Stimulated activated CD8-positive, alpha-beta memory T cell treated with anti-CD3 and anti-CD28 coated beads, Interleukin-12 subunit alpha, Interleukin-12 subunit beta, amount 100 ng/mL, for 1 hour (primary cell): ENCODE measurements around the gene C4orf46.
"Not testable (repeated sequence)": the region's sequence is repeated elsewhere in the genome, so short reads cannot be mapped to it uniquely, and the experiment has no call there.

Experiments used
- DNase-seq: peaks from one replicate; pipeline ENCODE4 v3.0.0-alpha.2; 2020; ENCODE audit warnings: low read depth

C4orf46 gene

DNA sequence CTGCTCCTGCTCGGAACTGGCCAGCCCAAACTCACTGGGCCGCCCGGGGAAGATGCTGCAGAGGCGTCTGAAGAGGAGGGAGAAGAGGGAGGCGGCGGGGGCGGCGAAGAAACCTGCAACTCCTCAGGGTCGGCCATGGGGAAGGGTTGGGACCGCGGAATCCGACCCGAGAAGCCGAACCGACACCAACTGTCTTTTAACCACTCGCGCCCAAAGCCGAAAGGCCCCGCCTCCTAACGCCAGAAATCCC, at the start of gene C4orf46:
C4orf46 (minus strand) TSS at position 223 of the 250 bp plus-strand sequence; CDS start at position 137, 86 bp downstream.
- no peak for DNase-seq

DNA sequence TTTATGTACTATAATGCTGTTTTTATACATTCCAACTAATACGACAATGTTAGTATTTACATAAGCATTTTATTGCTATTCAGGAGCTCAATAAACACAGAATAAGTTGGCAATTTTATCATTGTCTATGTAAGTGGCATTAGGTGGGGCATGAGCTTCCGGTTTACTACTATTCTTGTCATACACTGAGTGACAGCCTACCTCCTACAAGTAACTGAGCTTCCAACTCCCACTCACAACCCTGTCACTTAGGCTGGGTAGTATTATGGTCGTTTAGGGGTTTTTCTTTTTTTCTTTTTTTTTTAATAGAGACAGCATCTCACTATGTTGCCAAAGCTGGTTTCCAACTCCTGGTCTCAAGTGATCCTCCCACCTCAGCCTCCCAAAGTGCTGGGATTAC, 44.1 kb upstream of the C4orf46 start:
- DNase-seq = no peak

DNA sequence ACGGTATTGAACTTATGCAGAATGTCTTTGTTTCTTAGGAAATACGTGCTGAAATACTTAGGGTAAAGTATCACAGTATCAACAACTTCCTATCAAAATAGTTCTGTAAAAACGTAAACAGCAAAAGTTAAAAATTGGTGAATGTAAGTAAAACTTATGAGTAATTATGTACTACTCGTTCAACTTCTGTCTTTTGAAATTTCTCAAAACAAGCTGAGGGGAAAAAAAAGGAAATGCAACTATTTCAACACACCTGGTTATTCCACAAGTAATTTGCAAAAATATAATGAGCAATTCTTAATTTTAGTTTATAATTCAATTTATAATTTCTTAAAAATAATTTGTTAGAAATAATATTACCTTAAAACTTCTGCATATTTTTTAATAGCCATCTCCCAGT, 43.2 kb upstream of the C4orf46 start:
- no peak for DNase-seq

DNA sequence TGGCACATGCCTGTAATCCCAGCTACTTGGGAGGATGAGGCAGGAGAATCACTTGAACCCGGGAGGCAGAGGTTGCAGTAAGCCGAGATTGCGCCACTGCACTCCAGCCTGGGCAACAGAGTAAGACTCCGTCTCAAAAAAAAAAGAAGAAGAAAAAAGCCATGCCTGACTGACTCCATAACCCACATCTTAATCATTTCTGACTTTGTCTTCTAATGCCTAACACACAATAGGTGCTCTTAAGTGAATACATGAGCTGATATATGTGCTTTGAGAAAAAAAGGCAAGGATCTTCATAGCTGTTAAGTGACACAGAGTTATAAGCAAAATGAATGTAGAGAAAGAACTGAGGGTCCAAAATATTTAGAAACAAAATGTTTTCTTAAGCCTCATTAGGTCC, 40.9 kb upstream of the C4orf46 start:
- not testable (repeated sequence) for DNase-seq

DNA sequence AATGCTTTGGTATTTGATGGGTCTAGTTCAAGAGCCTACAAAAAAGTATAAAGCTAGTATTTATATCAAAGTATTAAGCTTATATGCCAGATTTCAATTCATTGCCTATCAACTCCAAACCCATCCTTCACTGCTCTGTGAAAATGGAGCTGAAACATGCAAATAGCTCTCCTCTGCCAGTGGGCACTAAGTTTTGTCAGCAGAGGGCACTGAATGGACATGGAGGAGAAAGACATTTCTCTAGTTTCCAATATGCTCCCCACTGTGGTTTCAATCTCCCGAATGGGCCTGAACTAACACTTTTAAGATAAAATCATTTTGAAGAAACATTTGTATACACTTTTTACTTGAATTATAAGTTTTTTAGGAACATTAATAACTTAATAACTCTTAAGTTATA, 39.1 kb upstream of the C4orf46 start:
- DNase-seq = no peak

DNA sequence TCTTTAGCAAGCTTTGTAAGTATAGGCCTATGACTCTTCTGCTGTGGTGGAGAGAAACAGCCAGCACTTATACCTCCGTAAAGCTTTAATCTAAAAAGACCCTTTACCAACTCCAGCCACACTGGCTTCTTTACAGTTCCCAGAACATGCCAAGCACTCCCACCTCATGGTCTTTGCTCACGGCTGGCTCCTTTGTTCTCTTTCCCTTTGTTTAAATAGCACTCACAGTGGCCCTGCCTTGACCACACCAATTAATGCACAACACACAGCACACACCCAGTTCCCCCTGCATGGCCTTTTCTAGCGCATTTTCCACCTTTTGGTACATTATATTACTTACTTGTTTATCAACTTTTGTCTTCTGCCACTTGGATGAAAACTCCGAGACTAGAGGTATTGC, 32.6 kb upstream of the C4orf46 start:
- no peak for DNase-seq

DNA sequence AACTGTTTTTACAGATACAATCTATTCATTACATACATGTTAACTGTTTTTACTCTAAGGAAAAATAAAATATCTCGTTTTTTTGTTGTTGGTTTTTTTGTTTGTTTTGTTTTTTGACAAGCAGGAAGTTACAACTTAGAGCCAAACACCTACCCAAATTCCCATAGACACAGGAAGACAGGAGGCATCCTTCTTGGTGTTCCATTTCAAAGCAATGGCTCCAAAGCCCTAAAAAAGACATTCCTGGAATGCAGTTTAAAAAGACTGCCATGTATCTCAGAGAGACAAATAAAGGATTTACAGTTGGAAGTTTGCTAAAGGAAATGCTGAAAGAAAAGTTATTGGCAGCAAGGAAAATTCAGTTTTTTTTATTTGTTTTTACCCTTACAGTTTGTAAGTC, 17.1 kb upstream of the C4orf46 start:
- DNase-seq = no peak

DNA sequence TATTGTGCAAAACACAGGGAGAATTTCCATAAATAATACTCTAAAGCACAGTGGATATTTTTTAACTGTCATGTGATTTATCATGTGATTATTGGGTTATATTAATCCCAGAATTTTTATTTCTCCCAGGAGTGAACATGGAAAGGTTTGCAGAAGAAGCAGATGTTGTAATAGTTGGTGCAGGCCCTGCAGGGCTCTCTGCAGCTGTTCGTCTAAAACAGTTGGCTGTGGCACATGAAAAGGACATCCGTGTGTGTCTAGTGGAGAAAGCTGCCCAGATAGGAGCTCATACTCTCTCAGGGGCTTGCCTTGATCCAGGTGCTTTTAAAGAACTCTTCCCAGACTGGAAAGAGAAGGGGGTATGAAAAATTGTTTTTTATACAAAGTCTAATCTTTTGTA, 10.4 kb upstream of the C4orf46 start:
- DNase-seq = no peak

DNA sequence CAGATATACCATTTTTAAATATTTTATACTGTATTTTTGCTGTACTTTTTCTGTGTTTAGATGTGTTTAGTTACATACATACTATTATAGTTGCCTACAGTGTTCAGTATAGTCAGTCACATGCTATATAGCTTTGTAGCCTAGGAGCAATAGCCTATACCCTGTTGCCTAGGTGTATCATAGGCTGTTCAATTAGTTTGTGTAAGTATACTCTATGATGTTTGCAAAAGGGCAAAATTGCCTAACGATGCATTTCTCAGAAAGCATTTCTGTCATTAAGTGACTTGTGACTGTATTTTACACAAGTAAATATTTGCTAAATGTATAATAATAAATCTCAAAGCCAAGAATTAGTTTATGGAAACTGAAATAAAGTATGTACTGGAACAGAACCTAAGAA, 9.9 kb upstream of the C4orf46 start:
- DNase-seq = no peak

DNA sequence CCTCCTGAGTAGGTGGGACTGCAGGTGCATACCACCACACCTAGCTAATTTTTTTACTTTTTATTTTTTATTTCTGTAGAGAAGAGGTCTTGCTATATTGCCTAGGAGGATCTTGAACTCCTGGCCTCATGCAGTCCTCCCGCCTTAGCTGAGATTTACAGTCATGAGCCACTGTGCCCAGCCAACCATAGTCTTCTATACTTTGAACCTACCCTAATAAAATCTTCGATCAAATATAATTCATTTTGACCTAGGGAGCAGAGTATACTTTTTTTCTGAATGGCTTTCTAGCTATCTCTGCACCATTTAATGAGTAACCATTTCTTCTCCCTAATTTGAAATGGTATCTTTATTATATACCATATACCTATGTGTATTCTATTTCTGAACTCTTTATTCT, 7.1 kb upstream of the C4orf46 start:
- DNase-seq = no peak

DNA sequence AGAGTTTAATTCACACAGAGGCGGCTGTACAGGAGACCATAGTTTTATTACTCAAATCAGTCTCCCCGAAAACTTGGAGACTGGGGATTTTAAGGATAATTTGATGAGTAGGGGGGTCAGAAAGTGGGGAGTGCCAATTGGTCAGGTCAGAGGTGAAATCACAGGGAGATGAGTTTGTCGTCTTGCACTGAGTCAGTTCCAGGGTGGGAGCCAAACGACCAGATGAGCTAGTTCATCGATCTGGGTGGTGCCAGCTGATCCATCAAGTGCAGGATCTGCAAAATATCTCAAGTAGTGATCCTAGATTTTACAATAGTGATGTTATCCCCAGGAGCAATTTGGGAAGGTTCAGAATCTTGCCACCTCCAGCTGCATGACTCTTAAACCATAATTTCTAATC, 4.4 kb upstream of the C4orf46 start:
- DNase-seq = no peak

DNA sequence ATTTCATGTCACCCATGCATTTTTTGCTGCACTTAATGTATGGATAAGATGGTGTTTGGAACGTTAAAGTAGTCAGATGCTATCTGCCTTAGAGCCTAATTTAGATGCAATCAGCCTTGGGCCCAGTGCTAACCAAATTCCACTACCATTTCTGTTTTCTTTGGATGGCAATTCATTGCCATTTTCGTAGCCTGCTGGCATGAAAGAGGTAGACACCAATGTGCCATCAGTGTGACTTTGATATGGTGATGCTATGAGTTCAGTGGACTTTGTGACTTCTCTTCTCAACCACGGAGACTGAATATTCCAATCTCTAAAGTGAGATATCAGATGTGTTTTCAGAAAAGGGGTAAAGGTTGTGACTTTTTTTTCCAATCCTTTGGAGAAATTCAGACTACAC, 1.9 kb upstream of the C4orf46 start:
- no peak for DNase-seq

DNA sequence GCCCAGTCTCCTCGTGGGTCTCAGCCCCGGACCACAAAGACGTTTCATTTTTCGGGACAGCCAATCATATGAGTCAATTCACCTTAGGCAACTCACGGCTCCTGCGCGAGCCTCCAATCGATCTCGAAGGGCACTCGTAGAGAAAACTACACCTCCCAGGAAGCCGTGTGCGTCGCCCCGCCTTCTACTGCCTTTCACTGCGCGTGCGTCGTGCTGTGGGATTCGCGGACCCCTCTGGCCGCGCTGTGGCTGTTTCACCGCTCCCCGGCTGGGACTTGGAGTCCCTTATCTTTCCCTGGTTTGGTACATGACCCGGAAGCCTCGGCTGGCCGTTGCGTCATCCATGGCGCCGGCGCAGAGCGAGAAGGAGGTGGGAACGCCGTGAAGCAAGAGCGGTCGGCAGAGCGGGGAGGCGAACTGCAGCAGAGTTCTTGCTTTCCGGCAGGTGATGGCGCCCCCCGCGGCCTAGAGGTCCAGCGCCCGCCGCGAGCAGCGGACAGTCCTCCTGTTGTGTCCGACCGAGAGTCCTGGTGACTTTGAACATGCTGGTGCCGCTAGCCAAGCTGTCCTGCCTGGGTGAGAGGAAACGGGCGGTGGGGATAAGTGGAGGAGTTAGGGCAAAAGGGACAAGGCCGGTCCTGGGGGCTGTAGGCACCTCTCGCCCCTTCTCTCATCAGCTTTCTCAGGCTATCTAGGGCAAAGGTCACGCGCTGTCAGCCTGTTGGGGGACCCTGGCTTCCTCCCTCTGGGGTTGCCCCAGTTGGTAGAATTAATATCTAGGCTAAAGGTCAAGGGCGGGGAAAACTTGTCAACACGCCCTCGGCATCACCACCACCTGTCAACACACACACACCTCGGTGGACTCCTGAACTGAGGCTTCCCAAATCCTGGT, 474 bp upstream of the C4orf46 start, which contains the start of gene ETFDH:
ETFDH (plus strand) TSS at position 382 of the 892 bp plus-strand sequence; CDS start at position 543, 161 bp downstream.
- DNase-seq = peak; percentile 98

DNA sequence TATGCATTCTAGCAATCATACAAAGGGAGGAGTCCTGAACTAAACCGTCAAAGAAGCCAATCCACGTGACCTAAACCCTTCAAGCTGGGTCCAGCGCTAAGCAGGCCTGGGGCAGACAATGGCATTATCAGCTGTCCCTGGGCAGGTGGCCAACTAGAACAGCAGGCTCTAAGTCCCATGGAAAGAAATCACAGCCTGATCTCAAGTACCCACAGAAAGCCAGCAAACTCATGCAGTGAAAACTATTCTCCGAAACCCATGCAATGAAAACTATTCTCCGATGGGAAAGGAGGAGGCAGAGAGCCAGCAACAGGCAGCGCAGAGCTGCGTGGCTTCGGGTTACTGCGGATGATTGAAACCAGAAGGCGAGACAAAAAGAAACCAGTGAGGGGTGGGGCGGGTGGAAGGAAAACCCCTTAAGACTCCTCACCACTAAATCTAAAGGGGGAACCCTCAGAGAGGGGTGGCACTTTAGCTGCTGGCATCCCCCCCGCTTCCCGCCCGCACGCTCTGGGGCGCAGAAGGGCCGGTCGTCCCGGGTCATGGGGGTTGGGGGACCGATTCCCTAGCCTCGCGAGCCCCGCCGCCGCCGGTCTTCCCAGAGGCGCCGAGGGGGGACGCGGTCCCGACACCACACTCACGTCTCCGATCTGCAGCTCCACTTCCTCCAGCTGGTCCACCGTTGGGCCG, 567 bp downstream of the C4orf46 start:
- peak; percentile 8 for DNase-seq

DNA sequence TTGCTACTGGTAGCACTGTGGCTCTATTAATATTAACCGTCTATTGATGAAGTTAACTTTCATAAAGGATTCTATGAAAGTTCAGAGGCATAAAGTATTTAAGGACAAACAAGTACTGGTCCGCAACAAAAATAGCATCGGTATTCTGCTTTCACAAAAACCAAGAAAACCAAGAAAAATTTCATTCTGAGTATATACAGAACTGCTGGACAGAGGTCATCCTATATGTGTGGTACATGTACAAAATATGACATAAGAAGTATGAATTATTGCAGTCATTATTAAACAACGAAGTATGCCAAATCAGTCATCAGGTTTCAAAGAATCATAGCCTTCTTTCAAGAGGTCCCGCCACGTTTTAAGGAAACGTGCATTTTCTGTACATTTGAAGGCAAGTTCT, 2.4 kb downstream of the C4orf46 start:
- DNase-seq = no peak

DNA sequence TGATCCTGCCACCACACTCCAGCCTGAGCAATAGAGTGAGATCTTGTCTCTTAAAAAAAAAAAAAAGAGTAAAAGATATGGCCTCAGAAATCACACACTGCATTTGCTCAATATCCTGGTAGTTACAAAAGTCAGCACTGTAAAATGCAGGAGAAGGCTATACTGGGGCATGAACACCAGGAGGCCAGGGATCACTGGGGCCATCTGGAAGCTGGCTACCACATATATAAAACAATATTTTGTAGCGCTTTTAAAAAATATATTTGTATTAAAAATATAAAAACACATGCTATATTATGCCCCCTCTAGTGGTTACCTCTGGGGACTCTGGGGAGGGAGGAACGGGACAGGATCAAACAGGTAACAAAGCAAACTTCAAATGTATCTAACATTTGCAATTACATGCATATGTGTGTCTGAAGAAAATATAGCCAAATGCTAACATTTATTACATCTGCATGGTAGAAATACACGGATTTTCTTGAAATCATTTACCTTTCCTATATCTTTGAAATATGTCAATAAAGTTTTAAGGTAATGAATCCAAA, 4.0 kb downstream of the C4orf46 start:
- DNase-seq = no peak

DNA sequence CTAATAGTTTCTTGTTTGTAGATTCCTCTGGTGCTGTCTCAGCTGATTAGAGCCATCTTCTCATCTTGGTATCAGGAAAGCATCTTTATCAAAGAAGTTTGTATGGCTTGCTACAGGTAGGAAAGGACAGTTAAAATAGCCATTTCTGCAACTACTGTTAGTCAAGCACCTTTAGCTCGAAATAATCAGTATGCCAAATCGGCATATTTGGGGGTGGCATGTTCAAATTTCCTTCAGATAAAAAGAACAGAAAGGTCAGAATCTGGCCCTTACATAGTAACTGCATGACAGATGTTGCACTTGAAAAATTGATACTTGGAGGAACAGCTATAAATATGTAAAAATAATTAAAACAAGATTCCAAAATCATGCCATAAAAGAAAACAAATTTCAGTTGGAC, 4.8 kb downstream of the C4orf46 start:
- DNase-seq = no peak

DNA sequence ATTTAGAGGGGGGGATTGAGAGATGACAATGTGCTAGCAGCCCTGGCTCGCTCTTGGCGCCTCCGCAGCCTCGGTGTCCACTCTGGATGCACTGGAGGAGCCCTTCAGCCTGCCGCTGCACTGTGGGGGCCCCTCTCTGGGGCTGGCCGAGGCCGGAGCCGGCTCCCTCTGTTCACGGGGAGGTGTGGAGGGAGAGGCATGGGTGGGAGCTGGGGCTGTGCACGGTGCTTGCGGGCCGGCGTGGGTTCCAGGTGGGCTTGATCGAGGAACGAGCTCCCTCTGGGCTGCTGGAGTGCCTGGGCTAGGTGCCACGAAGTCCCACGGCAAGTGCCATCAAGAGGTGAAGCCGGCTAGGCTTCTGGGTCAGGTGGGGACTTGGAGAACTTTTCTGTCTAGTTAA, 6.9 kb downstream of the C4orf46 start:
- no peak for DNase-seq

DNA sequence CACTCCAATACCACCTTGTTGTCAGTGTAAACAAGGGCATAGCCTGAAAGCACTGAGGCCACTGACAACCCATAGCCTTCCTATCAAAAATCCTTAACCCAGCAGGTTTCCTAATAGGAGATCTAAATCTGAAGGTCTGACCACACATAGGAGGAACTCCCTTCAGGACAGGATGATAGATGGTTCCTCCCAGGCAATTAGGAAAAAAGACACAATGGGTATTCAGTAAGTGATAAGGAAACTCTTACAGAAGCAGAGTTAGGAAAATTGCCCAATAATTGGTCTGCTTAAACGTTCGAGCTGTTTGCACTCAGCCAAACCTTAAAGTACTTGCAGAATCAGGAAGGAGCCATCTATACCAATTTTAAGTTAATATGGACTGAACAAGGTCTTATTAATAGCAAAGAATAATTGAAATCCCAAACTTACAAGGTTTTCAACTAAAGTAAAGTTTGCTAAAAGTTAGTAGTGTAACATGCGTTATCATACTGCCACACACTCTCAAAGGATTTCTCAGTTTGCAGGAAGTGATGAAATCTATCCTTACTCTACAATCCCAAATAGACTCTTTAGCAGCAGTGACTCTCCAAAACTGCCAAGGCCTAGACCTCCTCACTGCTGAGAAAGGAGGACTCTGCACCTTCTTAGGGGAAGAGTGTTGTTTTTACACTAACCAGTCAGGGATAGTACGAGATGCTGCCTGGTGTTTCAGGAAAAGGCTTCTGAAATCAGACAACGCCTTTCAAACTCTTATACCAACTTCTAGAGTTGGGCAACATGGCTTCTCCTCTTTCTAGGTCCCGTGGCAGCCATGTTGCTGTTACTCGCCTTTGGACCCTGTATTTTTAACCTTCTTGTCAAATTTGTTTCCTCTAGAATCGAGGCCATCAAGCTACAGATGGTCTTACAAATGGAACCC, 7.7 kb downstream of the C4orf46 start:
- not testable (repeated sequence) for DNase-seq

DNA sequence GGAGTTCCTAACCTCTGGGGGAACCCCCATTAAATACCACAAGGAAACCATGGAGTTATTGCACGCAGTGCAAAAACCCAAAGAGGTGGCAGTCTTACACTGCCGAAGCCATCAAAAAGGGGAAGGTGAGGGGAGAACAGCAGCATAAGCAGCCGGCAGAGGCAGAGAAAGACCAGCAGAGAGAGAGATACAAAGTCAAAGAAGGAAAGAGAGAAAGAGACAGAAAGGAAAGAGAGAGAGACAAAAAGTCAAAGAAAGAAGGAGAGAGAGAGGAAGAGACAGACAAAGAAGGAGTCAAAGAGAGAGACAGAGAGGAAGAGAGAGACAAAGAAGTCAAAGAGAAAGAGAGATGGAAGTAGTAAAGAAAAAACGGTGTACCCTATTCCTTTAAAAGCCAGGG, 8.4 kb downstream of the C4orf46 start:
- DNase-seq = not testable (repeated sequence)

DNA sequence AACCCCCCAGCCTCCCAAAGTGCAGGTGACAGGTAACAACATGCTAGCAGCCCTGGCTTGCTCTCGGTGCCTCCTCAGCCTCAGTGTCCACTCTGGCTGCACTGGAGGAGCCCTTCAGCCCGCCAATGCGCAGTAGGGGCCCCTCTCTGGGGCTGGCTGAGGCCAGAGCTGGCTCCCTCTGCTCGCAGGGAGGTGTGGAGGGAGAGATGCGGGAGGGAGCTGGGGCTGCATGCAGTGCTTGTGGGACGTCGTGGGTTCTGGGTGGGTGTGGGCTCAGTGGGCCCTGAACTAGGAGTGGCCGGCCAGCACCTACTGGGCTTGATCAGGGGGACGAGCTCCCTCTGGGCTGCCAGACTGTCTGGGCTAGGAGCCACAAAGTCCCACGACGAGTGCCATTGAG, 14.4 kb downstream of the C4orf46 start:
- DNase-seq = no peak

DNA sequence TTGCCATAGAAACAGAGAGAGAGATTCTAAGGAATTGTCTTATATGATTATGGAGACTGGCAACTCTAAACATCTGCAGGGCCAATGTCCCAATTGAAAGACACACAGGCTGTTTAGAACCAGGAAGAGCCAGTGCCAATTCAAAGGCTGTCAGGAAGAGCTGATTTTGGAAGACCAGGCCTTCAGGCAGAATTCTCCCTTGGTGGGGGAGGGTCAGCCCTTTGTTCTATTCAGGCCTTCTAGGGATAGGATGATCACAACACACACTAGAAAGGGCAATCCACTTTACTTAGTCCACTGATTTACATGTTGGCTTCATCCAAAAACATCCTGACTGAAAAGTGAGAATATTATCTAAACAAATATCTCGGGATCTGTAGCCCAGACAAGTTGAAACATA, 15.2 kb downstream of the C4orf46 start:
- no peak for DNase-seq
